Sigmoid colon (tissue), 7 donors: Measurements from ENCODE around the gene TRIP13. TPM values are rescaled to one million over a fixed set of nuclear protein-coding genes. Genes with fewer than 3 reads are reported as not detected.

Experiments
- DNase-seq: peaks from one replicate; pipeline ENCODE4 v3.0.0-alpha.2; 2019
- H3K27ac ChIP-seq, 4 donors: fragments of 200-600 bp; sonication (generic); one replicate each; pipeline ENCODE4 v1.5.1; 2016 to 2019; ENCODE audit warnings: mild to moderate bottlenecking in 1 of 4
- H3K27me3 ChIP-seq, 3 donors: fragments of 200-600 bp; sonication (generic); one replicate each; pipeline ENCODE4 v1.5.1; 2019; ENCODE audit warnings: mild to moderate bottlenecking in 1 of 3
- H3K36me3 ChIP-seq, 4 donors: fragments of 200-600 bp; sonication (generic); one replicate each; pipeline ENCODE4 v1.5.1; 2016 to 2019
- H3K4me1 ChIP-seq, 4 donors: fragments of 200-600 bp; sonication (generic); one replicate each; pipeline ENCODE4 v1.5.1; 2017 to 2019
- H3K4me3 ChIP-seq, 4 donors: fragments of 200-600 bp; sonication (generic); one replicate each; pipeline ENCODE4 v1.5.1; 2017 to 2019; ENCODE audit warnings: mild to moderate bottlenecking in 2 of 4, moderate library complexity in 1 of 4
- H3K9me3 ChIP-seq, 4 donors: fragments of 200-600 bp in 3 of 4; sonication (generic) in 3 of 4; one replicate each; pipeline versions ENCODE4 v1.5.1 to v1.6.1; 2013 to 2019
- EP300 ChIP-seq, 4 donors: sonication (generic); formaldehyde crosslinking; IDR thresholded peaks; one replicate each; pipeline ENCODE4 v1.6.1; 2017; ENCODE audit warnings: antibody characterized with exemption in 4 of 4
- POLR2A ChIP-seq, 2 donors: fragments of 450-650 bp; IDR thresholded peaks; one replicate each; pipeline ENCODE4 v1.6.1; 2016; ENCODE audit warnings: antibody characterized with exemption in 2 of 2, mild to moderate bottlenecking in 2 of 2, moderate library complexity in 2 of 2
- POLR2AphosphoS5 ChIP-seq, 4 donors: sonication (generic); formaldehyde crosslinking; IDR thresholded peaks; one replicate each; pipeline ENCODE4 v1.6.1; 2017; ENCODE audit warnings: antibody characterized with exemption in 4 of 4
- WGBS, 2 donors: extraction: QIAGEN DNeasy Blood & Tissue Kit; methylation state at CpG; one replicate each; pipeline ENCODE4 v1.1.7; 2013; 5-methylcytosine and 5-hydroxymethylcytosine counted together
- intact Hi-C: fragments of 100-400 bp; cut with DNase I; formaldehyde crosslinking; loops from one replicate; pipeline ENCODE4 v1.15.1; 2023
- polyA plus RNA-seq, 3 donors: library from polyadenylated mRNA; stranded (reverse); fragments of 200-250 nt; gene quantifications; one replicate each; pipeline ENCODE4 v1.2.3, GENCODE V29; 2013
- total RNA-seq, 4 donors: library from RNA; depleted of rRNA; stranded (reverse); fragments of >200 nt; gene quantifications; one replicate each; pipeline ENCODE4 v1.1.0, GENCODE V29; 2016
- TF ChIP-seq, protein P1 (sequence below), 4 experiments: fragments of 450-650 bp in 3 of 4; fragments of 200-600 bp in 1 of 4; IDR thresholded peaks; one replicate each; pipeline ENCODE4 v1.5.1; 2016 to 2019; ENCODE audit warnings: antibody characterized with exemption in 4 of 4, mild to moderate bottlenecking in 3 of 4, moderate library complexity in 2 of 4
- donor health status: healthy with polysubstance abuse.
- donor health status: Bipolar disorder and iron deficiency.
- donor health status: healthy.

Gene TRIP13
- total and polyA plus RNA-seq, 7 donors, result 0.16 to 7.7 (median 1.0) TPM; not detected in 1

DNA sequence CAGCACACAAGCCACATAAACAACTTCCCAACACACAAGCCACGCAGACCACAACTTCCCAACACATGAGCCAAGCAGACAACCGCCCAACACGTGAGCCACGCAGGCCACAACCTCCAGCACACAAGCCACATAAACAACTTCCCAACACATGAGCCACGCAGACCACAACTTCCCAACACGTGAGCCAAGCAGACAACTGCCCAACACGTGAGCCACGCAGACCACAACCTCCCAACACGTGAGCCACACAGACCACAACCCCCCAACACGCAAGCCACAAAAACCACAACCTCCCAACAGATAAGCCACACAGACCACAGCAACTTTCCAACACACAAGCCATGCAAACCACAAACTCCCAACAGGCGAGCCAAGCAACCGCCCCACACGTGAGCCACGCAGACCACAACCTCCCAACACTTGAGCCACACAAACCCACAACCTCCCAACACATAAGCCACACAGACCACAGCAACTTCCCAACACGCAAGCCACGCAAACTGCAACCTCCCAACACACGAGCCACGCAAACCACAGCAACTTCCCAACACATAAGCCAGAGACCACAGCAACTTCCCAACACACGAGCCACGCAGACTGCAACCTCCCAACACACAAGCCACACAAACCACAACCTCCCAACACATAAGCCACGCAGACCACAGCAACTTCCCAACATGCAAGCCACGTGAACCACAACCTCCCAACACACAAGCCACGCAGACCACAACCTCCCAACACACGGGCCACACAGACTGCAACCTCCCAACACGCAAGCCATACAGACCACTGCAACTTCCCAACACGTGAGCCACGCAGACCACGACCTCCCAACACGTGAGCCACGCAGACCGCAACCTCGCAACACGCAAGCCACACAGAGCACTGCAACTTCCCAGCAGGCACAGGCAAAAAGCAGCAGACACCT lies 10.2 kb upstream of the TRIP13 start:
- no peak overlapping the region for H3K27ac ChIP-seq
- H3K9me3 ChIP-seq, result no peaks in the 10 kb centered on the region
- peaks cover 42 to 80% (median 66%) of the 10 kb centered on the region in 4 donors for H3K36me3 ChIP-seq
- no peaks in the 10 kb centered on the region for H3K4me1 ChIP-seq
- DNase-seq, result peak; percentile 42
- H3K4me3 ChIP-seq, result no peak overlapping the region
- 88 to 94% methylated on average over 33 of the region's 33 CpGs for WGBS, 2 donors
- H3K27me3 ChIP-seq, result no peaks in the 10 kb centered on the region
- TF ChIP-seq POLR2A (IDR thresholded peaks at IDR 0.05) (no peak), POLR2AphosphoS5 (IDR thresholded peaks at IDR 0.05) (no peak), EP300 (IDR thresholded peaks at IDR 0.05) (no peak)
- TF ChIP-seq, protein P1, sequence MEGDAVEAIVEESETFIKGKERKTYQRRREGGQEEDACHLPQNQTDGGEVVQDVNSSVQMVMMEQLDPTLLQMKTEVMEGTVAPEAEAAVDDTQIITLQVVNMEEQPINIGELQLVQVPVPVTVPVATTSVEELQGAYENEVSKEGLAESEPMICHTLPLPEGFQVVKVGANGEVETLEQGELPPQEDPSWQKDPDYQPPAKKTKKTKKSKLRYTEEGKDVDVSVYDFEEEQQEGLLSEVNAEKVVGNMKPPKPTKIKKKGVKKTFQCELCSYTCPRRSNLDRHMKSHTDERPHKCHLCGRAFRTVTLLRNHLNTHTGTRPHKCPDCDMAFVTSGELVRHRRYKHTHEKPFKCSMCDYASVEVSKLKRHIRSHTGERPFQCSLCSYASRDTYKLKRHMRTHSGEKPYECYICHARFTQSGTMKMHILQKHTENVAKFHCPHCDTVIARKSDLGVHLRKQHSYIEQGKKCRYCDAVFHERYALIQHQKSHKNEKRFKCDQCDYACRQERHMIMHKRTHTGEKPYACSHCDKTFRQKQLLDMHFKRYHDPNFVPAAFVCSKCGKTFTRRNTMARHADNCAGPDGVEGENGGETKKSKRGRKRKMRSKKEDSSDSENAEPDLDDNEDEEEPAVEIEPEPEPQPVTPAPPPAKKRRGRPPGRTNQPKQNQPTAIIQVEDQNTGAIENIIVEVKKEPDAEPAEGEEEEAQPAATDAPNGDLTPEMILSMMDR (IDR thresholded peaks at IDR 0.05), result no peak
- intact Hi-C loops, result no loop called here

DNA sequence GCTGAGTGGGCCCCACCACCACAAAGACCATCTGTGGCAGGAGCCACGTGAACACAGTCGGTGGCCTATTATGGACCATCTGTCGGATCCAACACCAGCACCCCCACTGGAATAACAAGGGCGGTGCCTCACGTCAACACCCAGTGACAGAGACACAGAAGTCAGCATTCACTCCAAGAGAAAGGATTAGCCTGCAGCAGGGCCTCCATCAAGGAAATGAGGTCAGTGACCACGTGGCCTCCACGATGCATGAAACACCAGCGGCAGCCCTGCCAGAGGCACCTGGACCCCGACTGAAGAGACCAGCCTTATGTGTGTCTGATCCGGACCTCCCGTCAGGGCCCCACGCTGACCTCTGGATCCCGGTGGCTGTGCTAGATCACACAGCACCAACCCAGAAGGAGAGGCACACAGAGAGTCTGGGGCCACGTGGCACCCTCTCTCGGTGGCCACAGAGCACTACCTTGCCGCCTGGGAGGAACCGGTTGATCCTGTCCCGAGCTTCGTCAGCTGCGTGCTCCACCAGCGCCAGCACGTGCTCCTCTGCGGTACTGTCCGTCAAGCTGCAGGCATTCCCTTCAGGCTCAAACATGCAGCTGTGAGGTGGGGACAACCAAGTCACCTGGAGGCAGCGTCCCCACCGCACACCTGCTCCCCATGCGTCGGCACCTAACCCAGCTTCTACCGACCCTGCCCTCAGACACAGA lies 9.1 kb upstream of the TRIP13 start:
- H3K27ac ChIP-seq, result no peak overlapping the region
- H3K9me3 ChIP-seq, result no peaks in the 10 kb centered on the region
- no peaks in the 10 kb centered on the region for H3K27me3 ChIP-seq
- no peak for TF ChIP-seq POLR2AphosphoS5 (IDR thresholded peaks at IDR 0.05)
- TF ChIP-seq POLR2A (IDR thresholded peaks at IDR 0.05), result no peak
- TF ChIP-seq EP300 (IDR thresholded peaks at IDR 0.05), result no peak
- TF ChIP-seq, protein P1 (IDR thresholded peaks at IDR 0.05), result no peak
- peaks cover 44 to 83% (median 67%) of the 10 kb centered on the region in 4 donors for H3K36me3 ChIP-seq
- H3K4me1 ChIP-seq, result no peaks in the 10 kb centered on the region
- 94 to 96% methylated on average over 29 of the region's 29 CpGs for WGBS, 2 donors
- DNase-seq, result peak; percentile 59
- H3K4me3 ChIP-seq, result no peak overlapping the region
- intact Hi-C loops, result no loop called here

DNA sequence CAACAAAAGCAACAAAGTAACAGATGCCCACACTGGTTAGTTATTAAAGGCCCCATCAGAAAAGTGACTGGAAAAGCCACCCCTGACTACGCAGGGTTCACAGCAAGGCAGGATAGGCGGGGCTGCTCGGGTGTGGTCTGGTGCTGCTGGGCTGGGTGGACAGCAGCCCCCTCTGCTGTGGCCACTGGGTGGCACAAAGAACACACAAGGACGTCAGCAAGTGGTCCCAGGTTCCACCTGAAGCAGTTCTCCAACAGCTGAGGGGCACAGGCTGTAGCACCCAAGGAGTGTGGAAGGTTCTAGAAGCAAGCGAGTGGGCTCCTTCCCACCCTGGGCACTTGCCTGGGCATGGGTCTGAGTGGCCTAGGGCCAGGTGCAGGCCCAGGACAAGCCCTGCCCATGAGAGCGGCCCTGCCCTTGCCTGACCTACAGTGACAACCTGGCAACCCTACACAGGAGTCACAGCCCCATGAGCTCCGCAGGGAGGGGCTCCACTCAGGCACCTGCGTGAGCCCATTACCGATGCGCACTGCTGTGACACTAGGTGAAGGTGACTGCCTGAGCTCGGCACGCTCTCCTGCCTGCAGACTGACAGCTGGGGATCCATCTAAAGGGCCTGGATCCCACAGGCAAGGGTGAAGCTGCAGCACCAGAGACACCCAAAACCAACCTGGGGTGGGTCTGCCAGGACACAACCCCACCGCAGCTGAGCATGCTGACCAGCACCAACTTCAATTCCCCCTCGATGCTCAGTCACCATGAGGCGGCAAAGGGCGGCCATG lies 8.1 kb upstream of the TRIP13 start:
- H3K27me3 ChIP-seq, result no peaks in the 10 kb centered on the region
- no peaks in the 10 kb centered on the region for H3K4me1 ChIP-seq
- no peak overlapping the region for H3K27ac ChIP-seq
- no peak overlapping the region for H3K4me3 ChIP-seq
- no peak for DNase-seq
- 84 to 94% methylated on average over 16 of the region's 16 CpGs for WGBS, 2 donors
- intact Hi-C loops, result no loop called here
- H3K36me3 ChIP-seq, result peaks cover 47 to 92% (median 73%) of the 10 kb centered on the region in 4 donors
- H3K9me3 ChIP-seq, result no peaks in the 10 kb centered on the region
- TF ChIP-seq POLR2A (IDR thresholded peaks at IDR 0.05) (no peak), POLR2AphosphoS5 (IDR thresholded peaks at IDR 0.05) (no peak), EP300 (IDR thresholded peaks at IDR 0.05) (no peak)
- TF ChIP-seq, protein P1 (IDR thresholded peaks at IDR 0.05), result no peak

DNA sequence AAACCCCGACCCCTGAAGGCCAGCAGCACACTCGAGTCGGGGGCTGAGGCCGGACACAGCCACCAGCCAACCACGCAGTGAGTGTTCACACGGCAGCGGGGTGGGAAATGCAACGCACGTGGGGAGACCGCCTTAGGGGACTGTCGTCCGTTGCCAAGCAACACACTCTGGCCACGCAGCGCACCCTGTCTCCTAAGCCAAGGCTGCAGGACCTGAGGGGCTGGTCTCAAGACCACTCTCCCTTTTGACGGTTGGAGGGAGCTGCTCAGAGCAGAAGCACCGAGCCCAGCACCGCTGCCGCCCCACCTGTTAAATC lies 7.6 kb upstream of the TRIP13 start:
- Histone ChIP-seq H3K27me3 (no peaks in the 10 kb centered on the region), H3K36me3 (peaks cover 47 to 97% (median 77%) of the 10 kb centered on the region in 4 donors), H3K9me3 (no peaks in the 10 kb centered on the region), H3K4me1 (no peaks in the 10 kb centered on the region), H3K4me3 (no peak overlapping the region), H3K27ac (no peak overlapping the region)
- WGBS, 2 donors, result 94 to 95% methylated on average over 18 of the region's 18 CpGs
- TF ChIP-seq EP300 (IDR thresholded peaks at IDR 0.05) (no peak), POLR2A (IDR thresholded peaks at IDR 0.05) (no peak)
- TF ChIP-seq, protein P1 (IDR thresholded peaks at IDR 0.05), result no peak
- intact Hi-C loops, result no loop called here
- peak; percentile 53 for DNase-seq
